Testis (tissue), 2 donors: ENCODE results near the gene COX10.

Experiments used
- CTCF ChIP-seq, 3 experiments: fragments of 450-650 bp in 2 of 3; fragments of 200-600 bp in 1 of 3; sonication (generic) in 1 of 3; IDR thresholded peaks; one replicate each; pipeline ENCODE4 v1.5.1; 2016 to 2019; ENCODE audit warnings: antibody characterized with exemption in 3 of 3, mild to moderate bottlenecking in 2 of 3, moderate library complexity in 1 of 3
- POLR2A ChIP-seq: fragments of 450-650 bp; IDR thresholded peaks from one replicate; pipeline ENCODE4 v1.6.1; 2017; ENCODE audit warnings: antibody characterized with exemption, mild to moderate bottlenecking, moderate library complexity

- TF ChIP-seq CTCF (IDR thresholded peaks at IDR 0.05) (no peak), POLR2A (no peak)
Measured at GRCh38 chr17:14206891-14207290, 137.6 kb downstream of the COX10 start.
